HCT116 (cell line): ENCODE data around the gene DEPDC1B.

Source experiments
- CTCF ChIP-seq, 3 experiments: fragments of 200-600 bp in 1 of 3; sonication (generic) in 1 of 3; IDR thresholded peaks in 2 of 3; conservative IDR thresholded peaks in 1 of 3; 2 replicates each; pipeline ENCODE4 v1.5.1; 2012 to 2017; ENCODE audit warnings: low read depth in 2 of 3, low read length in 2 of 3, antibody characterized with exemption in 1 of 3, borderline replicate concordance in 1 of 3, control low read depth in 1 of 3, mild to moderate bottlenecking in 1 of 3, mixed read lengths in 1 of 3, mixed run types in 1 of 3, moderate library complexity in 1 of 3; ENCODE audit not compliant: insufficient read depth in 1 of 3
- EZH2 ChIP-seq: fragments of 200-600 bp; sonication (generic); IDR thresholded peaks from 2 replicates; pipeline ENCODE4 v1.6.1; 2017; ENCODE audit warnings: antibody characterized with exemption, mixed run types
- EZH2phosphoT487 ChIP-seq: fragments of 200-600 bp; IDR thresholded peaks from 2 replicates; pipeline ENCODE4 v1.6.1; 2018; ENCODE audit warnings: antibody characterized with exemption, borderline replicate concordance
- FOSL1 ChIP-seq: IDR thresholded peaks from 2 replicates; pipeline ENCODE4 v1.6.1; 2012; ENCODE audit warnings: low read depth
- POLR2A ChIP-seq: IDR thresholded peaks from 2 replicates; pipeline ENCODE4 v1.7.0; 2011; ENCODE audit warnings: borderline replicate concordance; ENCODE audit not compliant: insufficient read depth, insufficient read length; ENCODE audit errors: extremely low read depth
- POLR2AphosphoS5 ChIP-seq: IDR thresholded peaks from 2 replicates; pipeline ENCODE4 v1.6.1; 2011; ENCODE audit warnings: mild to moderate bottlenecking, low read depth, low read length, moderate library complexity
- REST ChIP-seq: IDR thresholded peaks from 2 replicates; pipeline ENCODE4 v1.6.1; 2012; ENCODE audit warnings: low read depth
- SIN3A ChIP-seq: IDR thresholded peaks from 2 replicates; pipeline ENCODE4 v1.6.1; 2012; ENCODE audit warnings: low read depth
- SP1 ChIP-seq: IDR thresholded peaks from 2 replicates; pipeline ENCODE4 v1.6.1; 2012; ENCODE audit warnings: low read depth
- TCF7L2 ChIP-seq: IDR thresholded peaks from 2 replicates; pipeline ENCODE4 v1.7.0; 2011; ENCODE audit warnings: borderline replicate concordance, inconsistent platforms; ENCODE audit not compliant: insufficient read depth, insufficient read length; ENCODE audit errors: extremely low read depth

- TF ChIP-seq POLR2A (no peak), CTCF (IDR thresholded peaks at IDR 0.05 in 2 of 3, conservative IDR thresholded peaks at IDR 0.05 in 1 of 3; ENCODE audit: borderline replicate concordance in 1 of 3, insufficient read depth in 1 of 3, low read depth in 2 of 3, low read length in 2 of 3) (no peak), EZH2phosphoT487 (no peak), SP1 (no peak), REST (no peak), EZH2 (no peak), SIN3A (no peak), FOSL1 (no peak), TCF7L2 (no peak), POLR2AphosphoS5 (no peak)
Observed at GRCh38 chr5:60594715-60595477, 105.1 kb downstream of the DEPDC1B start.
